ENCODE results near the gene CCL15. TPM values are rescaled to one million over a fixed set of nuclear protein-coding genes. Genes with fewer than 3 reads are reported as not detected.
"Not testable (repeated sequence)": the region's sequence is repeated elsewhere in the genome, so short reads cannot be mapped to it uniquely, and the experiment has no call there.

CCL15 gene
- total RNA-seq, 2 experiments from 2014 or later = not detected

DNA sequence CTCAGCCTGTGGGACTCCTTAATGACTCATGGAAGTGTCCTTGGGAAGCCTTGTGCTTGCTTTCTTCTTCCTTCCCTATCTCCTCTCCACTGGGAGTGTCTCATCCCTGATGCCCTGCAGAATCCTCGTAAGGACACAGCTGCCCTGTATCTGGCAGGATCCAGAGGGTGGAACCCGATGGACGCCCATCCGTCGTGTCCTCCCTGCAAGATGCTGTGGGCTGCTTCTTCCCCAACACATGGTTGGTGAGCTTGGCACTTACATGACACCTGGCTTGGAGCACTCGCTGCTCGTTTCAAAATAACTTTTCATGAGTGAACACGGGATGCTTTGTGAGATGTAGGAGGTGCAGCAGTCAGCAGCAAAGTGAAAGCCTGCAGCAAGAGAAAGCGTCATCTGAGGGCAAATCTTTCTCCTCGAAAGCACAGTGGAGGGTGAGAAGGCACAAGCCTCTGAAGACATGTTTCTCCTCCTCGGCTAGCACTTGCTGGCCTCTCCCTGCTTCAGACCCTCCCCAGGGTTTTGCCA, 3.3 kb downstream of the CCL15 start:
- POLR2A ChIA-PET = no interaction called here
- CTCF ChIA-PET = no interaction called here

DNA sequence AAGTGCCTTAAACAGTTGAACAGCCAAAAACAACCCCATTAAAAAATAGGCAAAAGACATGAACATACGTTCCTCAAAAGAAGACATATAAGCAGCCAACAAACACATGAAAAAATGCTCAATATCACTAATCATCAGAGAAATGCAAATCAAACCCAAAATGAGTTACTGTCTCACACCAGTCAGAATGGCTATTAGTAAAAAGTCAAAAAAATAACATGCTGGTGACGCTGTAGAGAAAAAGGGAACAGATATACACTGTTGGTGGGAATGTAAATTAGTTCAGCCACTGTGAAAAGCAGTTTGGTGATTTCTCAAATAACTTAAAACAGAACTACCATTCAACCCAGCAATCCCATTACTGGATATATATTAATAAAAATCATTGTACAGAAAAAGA, 6.0 kb downstream of the CCL15 start:
- CTCF ChIA-PET = not testable (repeated sequence)
- POLR2A ChIA-PET = interaction anchor here (0.6 kb wide), 1 partner anchor 148 kb away, joined by 5 read pairs; no protein-coding TSS in a partner anchor

DNA sequence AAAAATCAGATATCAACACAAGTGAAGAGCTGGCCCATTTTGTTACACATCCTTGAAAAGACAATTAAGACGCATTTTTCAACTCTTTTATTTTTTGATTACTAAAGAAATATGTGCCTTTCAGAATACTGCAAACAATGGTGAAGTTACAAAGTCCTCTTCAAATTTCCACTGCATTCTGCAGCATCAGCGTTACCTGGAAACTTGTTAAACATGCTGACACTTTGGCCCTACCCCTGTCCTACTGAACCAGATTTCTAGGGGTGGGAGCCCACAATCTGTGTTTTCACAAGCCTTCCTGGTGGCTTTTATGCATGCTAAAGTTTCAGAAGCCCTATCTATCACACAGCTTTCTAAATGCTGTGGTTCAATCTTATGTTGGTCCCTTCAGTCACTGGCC, 10.3 kb downstream of the CCL15 start:
- ChIA-PET CTCF (no interaction called here), POLR2A (no interaction called here)

DNA sequence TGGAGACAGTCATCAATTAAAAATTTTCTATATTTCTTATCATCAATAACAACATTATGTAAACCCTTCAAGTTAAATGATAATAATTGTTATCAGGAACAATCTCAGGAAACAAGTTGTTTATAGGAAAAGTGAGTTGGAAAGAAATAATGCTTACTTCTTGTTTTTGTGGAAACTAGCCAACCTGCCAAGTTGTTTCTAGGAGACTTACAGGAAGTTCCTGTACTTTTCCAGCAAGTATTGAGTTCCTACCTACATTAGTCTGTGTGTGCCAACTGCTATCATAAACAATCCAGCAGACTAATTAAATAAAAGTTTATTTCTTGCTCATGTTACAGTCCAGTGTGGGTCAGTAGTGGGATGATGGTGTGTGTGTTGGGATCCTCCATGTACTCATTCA, 13.2 kb downstream of the CCL15 start:
- CTCF ChIA-PET = interaction anchor here (1.3 kb wide), 1 partner anchor 83 kb away, joined by 3 read pairs; no protein-coding TSS in a partner anchor

DNA sequence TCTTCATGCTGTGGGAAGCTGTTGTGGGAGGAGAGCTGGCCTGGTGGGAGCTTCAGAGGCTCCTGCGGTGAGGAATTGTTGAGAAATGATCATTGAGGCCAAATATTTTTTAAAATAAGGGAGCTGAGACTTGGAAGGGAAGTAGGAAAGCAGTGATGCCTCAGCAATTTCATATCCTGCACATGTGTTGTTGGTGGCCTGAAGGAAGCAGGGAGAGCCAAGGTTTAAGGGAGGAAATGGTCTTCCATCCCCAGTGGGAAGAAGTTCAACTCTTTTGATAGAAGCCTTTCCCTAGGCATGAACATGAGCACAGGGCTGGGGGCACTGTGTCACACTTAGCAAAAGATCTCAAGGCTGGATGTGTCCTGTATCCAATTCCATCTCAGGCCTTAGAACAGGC, 14.7 kb downstream of the CCL15 start, which contains the start of gene CCL14:
TSS of gene CCL14 (minus strand) at position 87 of the 400 bp plus-strand sequence. CDS start at position 7, 80 bp downstream.
- ChIA-PET POLR2A (no interaction called here), CTCF (interaction anchor here (0.9 to 1.3 kb wide), 2 partner anchors 39 to 85 kb away, joined by 3 read pairs; no protein-coding TSS in a partner anchor)

More for the DNA sequence above, 13.2 kb downstream of the CCL15 start:
- POLR2A ChIA-PET = no interaction called here

DNA sequence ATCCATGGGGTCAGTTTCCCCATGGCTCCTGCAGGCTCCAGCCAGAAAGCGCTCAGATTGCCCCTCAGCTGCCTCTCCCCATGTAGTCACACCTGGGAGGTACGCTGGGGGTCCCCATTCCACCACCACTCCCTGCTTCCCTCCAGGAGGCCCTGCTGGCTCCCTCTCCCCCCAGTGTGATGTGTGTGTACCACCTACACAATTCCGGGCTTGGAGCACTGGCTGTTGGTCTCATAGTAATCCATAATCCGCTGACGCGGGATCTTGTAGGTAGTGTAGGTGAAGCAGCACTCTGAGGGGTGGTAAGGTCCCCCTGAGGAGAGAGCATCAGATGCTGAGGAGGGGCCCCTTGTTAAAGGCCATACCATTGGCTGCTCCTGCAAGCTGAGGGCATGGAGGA, 17.2 kb downstream of the CCL15 start:
- ChIA-PET CTCF (interaction anchor here (1.0 to 1.3 kb wide), 3 partner anchors 15 to 164 kb away, joined by 3 to 4 read pairs (median 3); no protein-coding TSS in a partner anchor), POLR2A (no interaction called here)

DNA sequence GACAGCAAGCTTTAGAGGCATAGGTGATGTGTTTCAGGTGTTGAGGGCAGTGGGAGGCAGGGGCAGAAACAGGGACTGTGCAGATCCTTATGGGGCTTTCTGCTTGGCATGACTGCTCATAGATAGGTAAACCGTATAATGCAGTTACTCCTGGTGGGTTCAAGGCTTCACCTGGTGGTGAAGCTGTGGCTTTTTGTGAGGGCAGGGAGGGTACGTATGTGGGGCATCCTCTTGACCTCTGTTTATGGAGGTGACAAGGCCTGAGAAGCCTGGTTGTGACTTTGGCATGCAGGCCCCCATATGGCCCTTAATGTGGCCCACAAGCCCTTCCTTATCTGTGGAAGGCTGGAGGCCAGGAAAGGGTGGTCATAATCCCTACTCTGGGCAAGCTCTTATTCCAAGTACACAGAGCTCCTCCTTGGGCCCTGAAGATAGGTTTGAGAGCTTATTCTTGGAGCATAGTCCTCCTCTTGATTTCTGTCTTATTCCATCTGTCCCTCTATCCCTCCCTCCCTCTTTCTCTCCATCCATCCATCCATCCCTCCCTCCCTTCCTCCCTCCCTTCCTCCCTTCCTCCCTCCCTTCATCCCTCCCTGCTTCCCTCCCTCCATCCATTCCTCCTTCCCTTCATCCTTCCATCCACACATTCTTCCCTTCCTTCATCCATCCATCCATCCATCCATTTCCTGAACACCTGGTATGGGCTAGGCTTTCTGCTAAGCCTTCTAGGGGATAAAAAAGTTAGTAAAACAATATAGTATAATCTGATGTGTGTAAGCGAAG, 18.8 kb downstream of the CCL15 start:
- POLR2A ChIA-PET = no interaction called here
- CTCF ChIA-PET = interaction anchor here (1.3 to 2.5 kb wide), 3 partner anchors 62 to 166 kb away, joined by 3 to 16 read pairs (median 12); no protein-coding TSS in a partner anchor

DNA sequence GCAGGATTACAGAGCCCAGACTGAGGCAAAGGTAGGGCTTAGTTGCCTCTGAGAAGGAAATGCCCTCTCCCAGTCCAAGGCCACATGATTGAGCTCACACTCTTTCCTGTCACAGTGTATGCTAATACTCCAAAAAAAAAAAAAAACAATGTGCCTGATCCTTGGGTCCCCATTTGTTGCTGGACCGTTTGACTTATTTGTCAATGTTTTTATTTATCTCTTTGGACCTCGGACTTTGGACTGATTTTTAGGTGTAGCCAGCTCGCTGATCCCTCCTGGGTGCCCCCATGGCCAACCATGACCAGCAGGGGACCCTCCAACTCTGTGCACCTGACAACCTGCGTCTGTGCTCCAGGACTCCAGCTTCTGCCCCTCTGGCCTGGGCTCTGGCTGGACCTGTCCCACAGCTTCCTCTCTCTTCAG, 19.4 kb downstream of the CCL15 start:
- ChIA-PET CTCF (interaction anchor here (0.6 to 2.5 kb wide), 4 partner anchors 38 to 247 kb away, joined by 4 to 16 read pairs (median 8); no protein-coding TSS in a partner anchor), POLR2A (no interaction called here)

DNA sequence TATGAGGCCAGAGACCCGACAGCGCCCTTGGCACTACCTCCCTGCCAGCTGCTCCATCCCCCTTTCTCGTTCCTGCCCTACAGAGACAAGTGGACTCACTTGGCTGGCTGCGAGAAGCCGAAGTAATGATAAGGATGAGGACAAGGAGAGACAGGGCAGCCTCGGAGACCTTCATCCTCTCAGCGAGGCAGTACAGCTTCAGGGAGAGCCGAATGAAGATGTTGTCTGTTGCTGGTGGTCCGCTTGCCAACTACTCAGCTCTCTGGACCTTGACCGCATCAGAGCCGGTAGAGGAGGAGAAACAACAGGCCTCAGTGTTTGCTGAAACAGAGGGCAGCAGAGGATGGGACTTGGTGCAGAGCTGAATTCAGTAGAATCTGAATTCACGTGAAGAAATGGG, 20.1 kb downstream of the CCL15 start, which contains the start of gene CCL16:
TSS of gene CCL16 (minus strand) at position 252 of the 400 bp plus-strand sequence. CDS start at position 175, 77 bp downstream.
- POLR2A ChIA-PET = no interaction called here
- CTCF ChIA-PET = interaction anchor here (1.1 to 2.5 kb wide), 3 partner anchors 39 to 168 kb away, joined by 4 to 16 read pairs (median 12); no protein-coding TSS in a partner anchor

DNA sequence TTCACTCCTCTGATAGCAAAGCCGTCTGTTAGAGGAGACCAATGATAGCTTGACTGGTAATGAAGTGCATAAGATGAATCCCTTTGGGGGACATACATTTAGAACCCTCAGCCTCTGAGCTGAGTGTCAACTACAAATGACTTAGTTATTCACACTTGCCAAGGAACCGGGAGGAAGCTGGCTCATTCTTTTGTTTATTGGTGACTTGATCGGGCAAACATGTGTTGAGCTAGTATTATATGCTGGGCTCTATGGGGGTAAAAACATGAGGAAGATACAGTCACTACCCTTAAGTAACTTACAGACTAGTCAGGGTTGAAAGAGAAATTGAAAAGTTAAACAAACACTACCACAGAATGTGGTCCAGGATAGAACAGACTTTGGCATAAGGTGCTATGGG, 23.0 kb downstream of the CCL15 start:
- POLR2A ChIA-PET = no interaction called here

DNA sequence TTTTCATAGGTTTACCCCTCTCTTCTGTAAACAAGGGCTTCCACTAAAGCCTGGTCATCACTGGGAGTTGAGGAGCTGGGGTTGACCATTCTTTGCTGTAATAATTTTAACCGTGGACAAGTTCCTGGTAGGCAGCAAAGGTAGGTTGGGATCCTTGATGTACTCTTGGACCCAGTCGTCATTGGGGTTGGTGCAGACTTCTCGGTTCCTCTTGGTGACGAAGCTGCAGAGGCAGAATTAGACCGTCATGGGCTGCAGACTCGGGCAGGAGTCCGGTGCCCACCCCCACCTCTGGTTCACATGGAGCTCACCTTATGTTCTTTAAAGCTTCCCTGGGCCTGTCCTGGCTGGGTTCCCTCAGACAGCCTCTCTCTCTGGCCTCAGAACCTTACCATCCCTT, 23.8 kb downstream of the CCL15 start:
- ChIA-PET POLR2A (no interaction called here), CTCF (interaction anchor here (0.6 to 7.4 kb wide), 5 partner anchors 8 to 172 kb away, joined by 4 to 43 read pairs (median 7); no protein-coding TSS in a partner anchor)

More for the DNA sequence above, 23.0 kb downstream of the CCL15 start:
- CTCF ChIA-PET = interaction anchor here (0.5 to 7.4 kb wide), 5 partner anchors 8 to 171 kb away, joined by 3 to 43 read pairs (median 4); no protein-coding TSS in a partner anchor

DNA sequence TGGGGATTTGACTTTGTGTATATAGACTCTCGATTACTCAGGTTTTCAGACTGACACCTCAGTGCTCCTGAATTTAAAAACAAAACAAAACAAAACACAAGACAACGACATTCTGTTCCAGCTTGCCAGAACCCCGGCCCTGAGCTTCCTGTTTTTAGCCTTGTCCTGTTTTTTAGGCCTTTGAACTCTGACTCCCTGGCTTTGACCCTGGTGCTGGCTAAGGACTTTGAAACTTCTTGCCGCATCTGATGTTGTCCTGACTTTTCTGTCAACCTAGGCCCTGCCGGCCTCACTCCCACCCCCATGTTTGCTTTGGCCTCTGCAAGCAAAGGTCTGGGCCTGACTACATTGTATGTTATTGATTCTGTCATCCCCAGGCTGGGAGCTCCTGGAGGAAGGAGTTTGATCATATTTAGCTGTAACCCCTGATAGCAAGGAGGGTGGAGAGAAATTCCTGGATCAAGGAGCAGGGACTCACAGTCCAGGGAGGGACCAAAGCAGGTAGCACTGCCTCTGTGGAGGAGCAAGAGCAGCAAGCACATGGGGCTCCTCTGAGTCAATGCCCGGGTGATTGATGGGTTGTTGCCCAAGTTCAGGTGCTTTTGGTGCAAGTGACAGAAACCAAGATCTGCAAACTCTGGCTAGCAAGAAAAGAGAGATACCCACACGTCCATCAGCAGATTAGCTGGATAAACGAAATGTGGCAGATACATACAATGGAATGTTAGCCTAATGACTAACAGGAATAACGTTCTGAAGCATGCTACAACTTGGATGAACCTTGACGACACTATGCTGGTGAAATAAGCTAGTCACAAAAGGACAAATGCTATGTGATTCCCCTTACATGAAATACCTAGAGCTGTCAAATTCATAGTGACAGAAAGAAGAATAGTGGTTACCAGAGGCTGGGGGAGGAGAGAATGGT, 27.8 kb downstream of the CCL15 start:
- POLR2A ChIA-PET = interaction anchor here (0.6 kb wide), 2 partner anchors 17 to 94 kb away, joined by 3 to 4 read pairs; partner anchors contain the start of gene CCL5

DNA sequence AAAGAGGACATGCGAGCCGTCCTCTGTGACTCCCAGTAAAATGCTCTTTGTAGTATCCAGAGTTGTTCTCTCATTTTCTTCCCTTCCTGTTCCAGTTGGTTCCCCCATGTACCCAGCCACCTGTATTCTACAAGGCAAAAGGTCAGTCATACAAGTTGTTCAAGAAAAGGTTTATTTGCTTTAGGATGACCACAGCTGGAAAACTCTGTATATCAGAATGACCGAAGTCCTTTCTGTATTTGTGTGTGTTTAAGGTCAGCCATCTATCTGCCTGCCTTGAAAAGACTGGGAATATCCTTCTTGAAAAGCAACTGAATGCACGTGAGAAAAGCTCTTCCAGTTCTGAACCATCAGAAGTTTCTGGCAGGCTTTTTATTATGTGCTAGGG, 28.4 kb downstream of the CCL15 start:
- CTCF ChIA-PET = interaction anchor here (1.2 to 7.4 kb wide), 4 partner anchors 98 to 177 kb away, joined by 3 to 43 read pairs (median 5); no protein-coding TSS in a partner anchor

More for the DNA sequence above, 27.8 kb downstream of the CCL15 start:
- CTCF ChIA-PET = interaction anchor here (1.2 to 7.4 kb wide), 4 partner anchors 97 to 176 kb away, joined by 3 to 43 read pairs (median 5); no protein-coding TSS in a partner anchor

DNA sequence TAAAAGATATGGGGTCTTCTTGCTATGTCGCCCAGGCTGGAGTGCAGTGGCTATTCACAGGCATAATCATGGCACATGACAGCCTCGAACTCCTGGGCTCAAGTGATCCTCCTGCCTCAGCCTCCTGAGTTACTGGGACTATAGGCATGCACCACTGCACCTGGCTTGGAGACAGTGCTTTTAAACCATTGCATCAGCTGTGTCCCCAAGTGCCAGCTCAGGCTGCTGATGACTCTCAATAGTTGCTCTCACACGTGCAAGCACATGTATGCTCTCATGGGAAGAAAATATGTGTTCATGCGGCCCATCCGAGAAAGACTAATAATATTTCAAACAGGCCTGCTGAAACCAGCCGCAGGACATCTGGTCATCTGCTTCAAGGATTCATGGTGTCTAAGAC, 28.8 kb downstream of the CCL15 start:
- POLR2A ChIA-PET = no interaction called here
- CTCF ChIA-PET = interaction anchor here (7.4 kb wide), 1 partner anchor 177 kb away, joined by 43 read pairs; no protein-coding TSS in a partner anchor

More for the DNA sequence above, 28.4 kb downstream of the CCL15 start:
- POLR2A ChIA-PET = interaction anchor here (0.6 kb wide), 1 partner anchor 93 kb away, joined by 3 read pairs; the partner anchor contains the start of gene CCL5

DNA sequence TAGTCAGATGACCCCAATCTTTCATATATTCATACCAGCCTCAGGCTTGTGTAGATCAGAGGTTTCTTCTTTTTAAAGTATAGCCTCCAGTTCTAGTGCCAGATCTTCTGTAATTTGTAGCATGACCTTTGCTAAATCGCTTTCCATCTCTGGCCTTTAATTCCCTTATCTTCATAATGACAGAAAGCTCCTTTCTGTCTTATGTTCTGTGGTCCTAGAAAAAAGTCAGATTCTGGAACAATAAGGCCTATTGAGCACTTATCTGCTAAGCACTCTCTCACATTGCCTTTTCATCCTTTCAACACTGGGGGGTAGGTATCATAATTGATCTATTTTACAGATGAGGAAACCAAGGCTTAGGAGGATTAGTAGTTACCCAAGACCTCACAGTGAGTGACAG, 29.3 kb downstream of the CCL15 start:
- CTCF ChIA-PET = interaction anchor here (7.4 kb wide), 1 partner anchor 178 kb away, joined by 43 read pairs; no protein-coding TSS in a partner anchor

DNA sequence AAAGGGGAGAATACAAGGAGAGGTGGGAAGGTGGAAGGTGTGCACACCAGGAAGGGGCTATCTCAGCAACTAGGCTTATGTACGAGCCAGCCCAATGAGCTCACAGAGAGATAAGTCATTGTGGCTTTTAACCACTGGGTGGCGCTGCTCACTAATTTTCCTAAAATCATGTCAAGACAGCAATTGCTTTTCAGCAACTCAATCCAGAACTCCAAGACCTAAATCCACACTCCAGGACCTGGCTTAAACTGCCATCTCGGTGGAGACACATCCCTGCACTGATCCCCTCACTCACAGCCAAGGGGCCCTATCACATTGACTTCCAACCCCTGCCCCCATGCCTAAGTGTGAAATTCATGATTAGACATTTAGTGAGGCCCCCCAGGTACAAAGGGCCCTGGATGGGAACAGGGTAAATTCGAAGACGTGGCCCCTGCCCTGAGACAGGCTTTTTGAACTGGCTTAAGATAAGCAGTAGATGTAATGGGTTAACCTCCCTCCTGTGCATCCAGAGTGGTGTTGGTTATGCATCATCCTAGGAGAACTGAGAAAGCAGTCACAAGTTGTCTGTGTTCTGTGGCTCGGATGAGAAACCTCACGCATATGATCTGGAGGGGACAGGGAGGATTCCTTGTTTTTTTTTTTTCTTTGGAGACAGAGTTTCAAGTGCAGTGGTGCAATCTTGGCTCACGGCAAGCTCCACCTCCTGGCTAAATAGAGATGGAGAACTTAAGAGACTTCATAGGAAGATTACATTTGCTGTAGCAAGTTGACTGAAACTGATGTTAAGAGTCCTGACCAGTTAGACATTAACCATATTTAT, 31.6 kb downstream of the CCL15 start:
- ChIA-PET CTCF (interaction anchor here (0.6 to 2.1 kb wide), 28 partner anchors 9 to 637 kb away, joined by 3 to 20 read pairs (median 4); partner anchors contain the start of genes CCL3L1 and CCL3L3), POLR2A (interaction anchor here (1.0 kb wide), 1 partner anchor 120 kb away, joined by 3 read pairs; the partner anchor contains the start of gene CCL3)

More for the DNA sequence above, 29.3 kb downstream of the CCL15 start:
- POLR2A ChIA-PET = no interaction called here

DNA sequence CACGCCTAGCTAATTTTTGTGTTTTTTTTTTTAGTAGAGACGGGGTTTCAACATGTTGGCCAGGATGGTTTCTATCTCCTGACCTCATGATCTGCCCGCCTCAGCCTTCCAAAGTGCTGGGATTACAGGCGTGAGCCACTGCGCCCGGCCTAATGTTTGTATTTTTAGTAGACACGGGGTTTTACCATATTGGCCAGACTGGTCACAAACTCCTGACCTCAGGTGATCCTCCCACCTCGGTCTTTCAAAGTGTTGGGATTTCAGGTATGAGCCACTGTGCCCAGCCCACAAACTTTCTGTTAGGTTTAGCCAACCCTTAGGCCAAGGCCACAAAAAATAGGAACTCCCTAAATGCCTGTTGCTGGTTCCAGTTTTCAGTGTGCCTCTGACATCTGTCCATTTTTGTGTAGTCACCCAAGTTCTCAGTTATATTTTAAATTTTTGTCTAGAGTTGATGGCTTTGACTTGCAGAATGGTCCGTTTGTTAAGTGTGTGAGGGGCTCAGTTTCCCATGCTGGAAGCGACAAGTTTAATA, 32.8 kb downstream of the CCL15 start:
- CTCF ChIA-PET = interaction anchor here (0.7 to 2.1 kb wide), 9 partner anchors 9 to 181 kb away, joined by 3 to 20 read pairs (median 5); no protein-coding TSS in a partner anchor

More for the DNA sequence above, 32.8 kb downstream of the CCL15 start:
- POLR2A ChIA-PET = no interaction called here
